Measurements from ENCODE around the gene NDUFA5.
"Not testable (repeated sequence)": the region's sequence is repeated elsewhere in the genome, so short reads cannot be mapped to it uniquely, and the experiment has no call there.

The NDUFA5 gene

DNA sequence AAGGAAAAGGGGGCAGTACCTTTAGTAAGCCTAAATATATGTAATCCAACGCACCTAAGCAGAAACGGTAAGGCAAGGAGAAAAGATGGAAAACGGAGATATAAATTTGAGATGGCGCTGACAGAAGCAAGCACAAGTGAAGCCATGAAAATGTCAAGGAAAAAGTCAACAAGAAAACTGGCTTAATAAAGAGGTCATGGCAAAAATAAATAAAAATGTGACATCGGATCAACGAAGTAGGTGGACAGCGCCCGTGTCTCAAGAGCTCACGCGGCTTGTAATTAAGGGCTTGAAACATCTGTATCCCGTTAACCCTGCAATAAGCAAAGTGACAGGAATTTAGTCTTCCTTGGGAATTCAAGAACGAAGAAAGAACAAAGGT lies 611 bp downstream of the NDUFA5 start:
- DNase-seq (ENCODE audit: low read depth in 2 of 2) = no peak

- no peak for DNase-seq (ENCODE audit: low read depth in 2 of 2)
Measured at GRCh38 chr7:123555484-123555883, 2.1 kb downstream of the NDUFA5 start.

GRCh38 chr7:123553159-123553558 lies 4.5 kb downstream of the NDUFA5 start:
- DNase-seq (ENCODE audit: low read depth in 2 of 2) = no peak

- DNase-seq (ENCODE audit: low read depth in 2 of 2) = no peak
Measured at GRCh38 chr7:123552641-123553040, 5.0 kb downstream of the NDUFA5 start.

- not testable (repeated sequence) for DNase-seq (ENCODE audit: low read depth in 2 of 2)
Measured at GRCh38 chr7:123552134-123552533, 5.5 kb downstream of the NDUFA5 start.

GRCh38 chr7:123548406-123548805 lies 9.2 kb downstream of the NDUFA5 start:
- DNase-seq (ENCODE audit: low read depth in 2 of 2) = no peak

- DNase-seq (ENCODE audit: low read depth in 2 of 2) = no peak
Measured at GRCh38 chr7:123539871-123540270, 17.7 kb downstream of the NDUFA5 start.

GRCh38 chr7:123538897-123539296 lies 18.7 kb downstream of the NDUFA5 start:
- no peak for DNase-seq (ENCODE audit: low read depth in 2 of 2)

DNA sequence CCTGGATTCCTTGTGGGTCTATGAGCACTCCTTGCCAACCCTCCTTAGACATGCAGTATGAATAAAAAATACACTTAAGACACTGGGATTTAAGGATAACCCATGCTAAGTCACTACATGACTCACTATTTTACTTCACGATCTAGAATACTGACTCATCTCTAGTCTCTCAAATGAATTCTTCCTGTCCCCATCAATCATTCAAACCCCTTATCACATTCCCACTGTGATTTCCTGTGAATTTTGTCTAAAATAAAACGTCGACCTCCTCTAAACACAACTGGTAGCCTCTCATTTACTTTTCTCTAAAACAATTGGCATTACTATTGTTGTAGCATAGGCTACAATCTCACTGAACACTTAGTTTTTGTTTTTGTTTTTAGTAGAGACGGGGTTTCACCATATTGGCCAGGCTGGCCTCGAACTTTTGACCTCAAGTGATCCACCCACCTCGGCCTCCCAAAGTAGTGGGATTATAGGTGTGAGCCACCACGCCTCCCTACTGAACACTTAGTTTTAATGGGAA lies 19.4 kb downstream of the NDUFA5 start:
- no peak for DNase-seq (ENCODE audit: low read depth in 2 of 2)

- DNase-seq (ENCODE audit: low read depth in 2 of 2) = no peak
Measured at GRCh38 chr7:123537026-123537642, 20.5 kb downstream of the NDUFA5 start.

DNA sequence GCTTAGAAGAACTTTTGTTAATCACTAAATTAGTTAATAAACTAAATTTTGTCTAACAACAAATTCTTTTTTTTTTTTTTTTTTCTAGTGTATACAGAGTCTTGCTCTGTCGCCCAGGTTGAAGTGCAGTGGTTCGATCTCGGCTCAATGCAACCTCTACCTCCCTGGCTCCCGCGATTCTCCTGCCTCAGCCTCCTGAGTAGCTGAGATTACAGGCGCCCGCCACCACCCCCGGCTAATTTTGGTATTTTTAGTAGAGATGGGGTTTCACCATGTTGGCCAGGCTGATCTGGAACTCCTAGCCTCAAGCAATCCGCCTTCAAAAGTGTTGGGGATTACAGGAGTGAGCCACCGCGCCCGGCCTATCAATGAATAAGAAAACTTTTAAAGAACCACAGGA lies 22.1 kb downstream of the NDUFA5 start:
- no peak for DNase-seq (ENCODE audit: low read depth in 2 of 2)

DNA sequence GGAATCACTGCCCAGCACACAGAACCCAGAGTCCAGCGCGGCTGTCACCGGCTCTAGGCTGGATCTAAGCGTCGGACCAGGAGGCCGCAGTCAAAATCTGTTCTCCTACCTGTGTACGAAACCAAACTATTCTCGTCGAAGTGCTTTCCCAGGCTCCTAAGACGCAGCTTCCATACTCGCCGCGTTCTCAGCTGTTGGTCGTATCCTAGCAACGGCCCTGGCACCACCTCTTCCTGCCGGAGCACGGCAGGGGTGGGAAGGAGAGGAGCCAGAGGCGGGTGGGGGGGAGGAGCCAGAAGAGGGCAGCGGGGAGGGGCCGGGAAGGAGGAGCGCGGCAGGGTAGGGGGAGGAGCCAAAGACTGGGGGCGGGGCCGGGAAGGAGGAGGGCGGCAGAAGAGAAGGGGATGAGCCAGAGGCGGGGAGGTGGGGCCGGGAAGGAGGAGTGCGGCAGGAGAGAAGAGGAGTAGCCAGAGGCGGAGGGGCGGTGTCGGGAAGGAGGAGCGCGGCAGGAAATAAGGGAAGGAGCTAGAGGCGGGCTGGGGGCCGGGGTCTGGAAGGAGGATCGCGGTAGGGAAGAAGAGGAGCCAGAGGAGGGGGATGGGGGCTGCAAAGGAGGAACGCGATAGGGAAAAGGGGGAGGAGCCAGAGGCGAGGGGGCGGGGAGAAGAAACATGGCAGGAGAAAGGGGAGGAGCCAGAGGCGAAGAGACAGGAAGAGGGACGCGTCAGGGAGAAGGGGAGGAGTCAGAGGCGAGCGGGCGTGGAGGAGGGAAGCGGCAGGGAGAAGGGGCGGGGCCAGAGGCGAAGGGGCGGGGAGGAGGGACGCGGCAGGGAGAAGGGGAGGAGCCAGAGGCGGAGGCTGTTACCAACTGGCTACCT lies 23.0 kb downstream of the NDUFA5 start, which contains the start of gene IQUB:
TSS of gene IQUB (minus strand) at position 213 of the 878 bp plus-strand sequence. CDS start 22,255 bp downstream, outside the sequence.
- DNase-seq (ENCODE audit: low read depth in 2 of 2) = peak; percentile 85 to 92

DNA sequence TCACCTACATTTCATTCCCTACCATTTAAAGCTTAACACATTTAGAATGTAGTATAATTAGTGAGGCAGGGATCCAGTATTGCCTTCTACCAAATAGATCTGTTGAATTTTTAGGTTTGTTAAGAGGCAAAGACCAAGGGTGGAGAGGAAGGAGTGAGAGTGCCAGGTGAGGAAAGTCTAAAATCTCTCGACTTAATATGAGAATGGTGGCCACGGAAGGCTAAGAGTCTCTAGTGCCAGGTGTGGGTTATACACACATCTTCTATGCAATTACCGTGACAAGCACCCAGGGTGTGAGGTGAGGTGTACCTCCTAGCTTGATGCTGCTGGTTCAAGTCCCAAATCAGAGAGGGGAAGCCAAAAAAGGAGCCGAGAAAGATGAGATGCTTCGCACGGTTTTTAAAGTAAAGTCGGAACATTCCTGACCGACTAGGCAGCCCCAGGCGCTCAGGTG lies 23.7 kb downstream of the NDUFA5 start:
- no peak for DNase-seq (ENCODE audit: low read depth in 2 of 2)

DNA sequence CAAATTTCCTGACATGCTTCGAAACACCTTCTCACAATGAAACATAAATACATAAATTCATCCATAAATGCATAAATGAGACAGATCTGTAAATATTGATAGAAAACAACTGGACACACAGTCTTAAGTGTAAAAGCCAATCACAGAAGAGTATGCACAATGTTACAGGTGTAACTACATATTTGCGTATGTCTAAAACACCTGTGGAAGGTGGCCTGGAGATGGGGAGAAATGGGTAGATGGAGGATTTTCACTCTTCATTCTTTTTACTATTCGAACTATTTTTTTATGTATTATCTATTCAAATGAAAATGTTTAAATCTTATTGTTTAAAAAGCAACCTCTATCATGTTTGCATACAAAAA lies 24.1 kb downstream of the NDUFA5 start:
- DNase-seq (ENCODE audit: low read depth in 2 of 2) = no peak

DNA sequence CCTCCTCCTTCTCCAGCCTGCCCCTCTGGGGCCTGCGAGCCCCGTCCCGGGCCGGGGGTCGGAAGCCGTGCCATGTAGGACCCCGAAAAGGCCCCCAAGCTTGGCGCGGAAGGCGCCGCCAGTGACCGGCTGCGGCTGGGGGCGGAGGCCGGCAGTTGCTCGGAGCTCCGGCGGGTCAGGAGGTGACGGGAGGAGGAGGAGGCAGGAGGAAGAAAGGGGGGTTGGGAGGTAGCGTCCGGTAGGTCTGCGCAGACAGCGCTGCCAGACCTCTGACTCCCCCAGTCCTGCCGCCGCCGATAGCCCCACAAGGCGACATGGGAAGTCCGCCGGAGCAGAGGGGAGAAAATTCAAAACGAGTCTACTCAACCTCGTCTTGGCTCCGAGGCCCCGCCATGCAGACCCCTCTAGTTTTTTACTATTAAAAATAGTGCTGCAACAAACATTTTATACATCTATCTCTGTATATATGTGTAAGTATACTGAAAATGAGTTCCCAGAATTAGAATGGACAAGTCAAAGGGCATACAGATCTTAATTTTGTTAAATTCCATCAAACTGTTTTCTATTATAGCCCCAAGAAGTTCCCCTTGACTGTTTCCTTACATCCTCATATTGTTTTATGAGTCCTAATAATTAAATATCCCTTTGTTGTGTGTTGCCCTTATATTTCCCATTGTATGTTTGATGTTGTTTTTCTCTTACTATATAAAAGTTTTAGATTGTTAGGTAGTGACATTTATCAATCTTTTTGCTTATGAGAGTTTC lies 24.6 kb downstream of the NDUFA5 start:
- not testable (repeated sequence) for DNase-seq (ENCODE audit: low read depth in 2 of 2)

DNA sequence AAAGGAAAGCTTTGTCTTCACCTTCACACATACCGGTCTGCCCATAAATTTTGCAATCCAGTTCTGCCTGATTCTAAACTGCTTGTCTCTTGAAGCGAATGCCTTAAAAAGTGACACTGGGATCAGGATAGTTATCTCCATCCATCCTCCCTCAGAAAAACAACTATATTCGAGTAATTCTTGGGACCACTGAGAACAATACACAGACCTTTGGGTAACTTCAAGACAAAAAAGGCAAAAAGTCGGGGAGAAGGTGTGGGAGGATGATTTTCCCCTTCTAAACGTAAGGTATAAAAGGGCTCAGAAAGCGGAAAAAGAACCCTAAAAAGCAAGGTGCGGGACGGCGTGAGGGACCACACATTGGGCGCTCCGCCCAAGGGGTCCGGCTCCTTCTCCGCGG lies 25.3 kb downstream of the NDUFA5 start:
- not testable (repeated sequence) for DNase-seq (ENCODE audit: low read depth in 2 of 2)

- DNase-seq (ENCODE audit: low read depth in 2 of 2) = not testable (repeated sequence)
Measured at GRCh38 chr7:123530035-123530591, 27.5 kb downstream of the NDUFA5 start.

DNA sequence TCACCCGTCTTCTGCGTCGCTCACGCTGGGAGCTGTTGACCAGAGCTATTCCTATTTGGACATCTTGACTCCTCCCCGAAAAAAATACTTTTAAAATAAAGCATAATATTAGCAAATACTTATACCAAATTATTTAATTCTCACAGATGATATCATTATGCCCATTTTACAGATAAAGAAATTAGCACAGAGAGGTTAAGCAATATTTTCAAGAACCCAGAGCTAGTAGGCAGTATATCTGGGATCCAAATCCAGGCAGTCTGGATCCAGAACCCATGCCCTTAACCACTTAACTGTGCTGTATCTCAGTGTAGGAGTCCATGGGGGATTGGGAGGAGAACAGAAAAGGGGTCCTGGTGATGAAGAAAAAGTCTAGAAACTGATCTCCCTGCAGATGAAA lies 29.4 kb downstream of the NDUFA5 start:
- no peak for DNase-seq (ENCODE audit: low read depth in 2 of 2)

DNA sequence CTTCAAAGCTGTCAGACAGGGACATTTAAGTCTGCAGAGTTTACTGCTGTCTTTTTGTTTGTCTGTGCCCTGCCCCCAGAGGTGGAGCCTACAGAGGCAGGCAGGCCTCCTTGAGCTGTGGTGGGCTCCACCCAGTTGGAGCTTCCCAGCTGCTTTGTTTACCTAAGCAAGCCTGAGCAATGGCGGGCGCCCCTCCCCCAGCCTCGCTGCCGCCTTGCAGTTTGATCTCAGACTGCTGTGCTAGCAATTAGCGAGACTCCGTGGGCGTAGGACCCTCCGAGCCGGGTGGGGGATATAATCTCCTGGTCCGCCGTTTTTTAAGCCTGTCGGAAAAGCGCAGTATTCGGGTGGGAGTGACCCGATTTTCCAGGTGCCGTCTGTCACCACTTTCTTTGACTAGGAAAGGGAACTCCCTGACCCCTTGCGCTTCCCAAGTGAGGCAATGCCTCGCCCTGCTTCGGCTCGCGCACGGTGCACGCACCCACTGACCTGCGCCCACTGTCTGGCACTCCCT lies 29.8 kb downstream of the NDUFA5 start:
- DNase-seq (ENCODE audit: low read depth in 2 of 2) = not testable (repeated sequence)

- not testable (repeated sequence) for DNase-seq (ENCODE audit: low read depth in 2 of 2)
Measured at GRCh38 chr7:123526533-123526932, 31.1 kb downstream of the NDUFA5 start.

- no peak for DNase-seq (ENCODE audit: low read depth in 2 of 2)
Measured at GRCh38 chr7:123522066-123522465, 35.6 kb downstream of the NDUFA5 start.

- no peak for DNase-seq (ENCODE audit: low read depth in 2 of 2)
Measured at GRCh38 chr7:123505221-123505620, 52.4 kb downstream of the NDUFA5 start.
